ENCODE results near the gene IFIT3. TPM values are rescaled to one million over a fixed set of nuclear protein-coding genes. Genes with fewer than 3 reads are reported as not detected.
A peak's percentile ranks its signal among the peaks of the same experiment; 100 is the strongest.
"Not testable (repeated sequence)": the region's sequence is repeated elsewhere in the genome, so short reads cannot be mapped to it uniquely, and the experiment has no call there.

IFIT3 gene
- total RNA-seq (under 1 TPM; 0.57 to 0.58 TPM), polyA plus RNA-seq (1 to 10 TPM; 1.0 to 3.2 (median 2.6) TPM), total RNA-seq (1.2 to 18.8 (median 5.9) reads per million in 6 experiments)

GRCh38 chr10:89327803-89328441 is at the start of gene IFIT3:
IFIT3 (plus strand) TSS chr10:89327997; CDS start chr10:89328074, 77 bp downstream.
- H3K27me3 Mint-ChIP-seq = peaks cover 2 to 8% (median 5%) of the 10 kb centered on the region in 5 donors
- POLR2A ChIA-PET = interaction anchor here (0.6 to 1.0 kb wide), 2 partner anchors 12 to 27 kb away, joined by 4 to 6 read pairs; no protein-coding TSS in a partner anchor
- DNase-seq (peak in 3 of 10 donors; percentile 14 to 25 (median 23)), ATAC-seq (peak; percentile 27 to 32)
- peak within 1 kb of the TSS; percentile 83 to 99 (median 88) for H3K4me3 Mint-ChIP-seq
- H3K27ac Mint-ChIP-seq = peak within 1 kb of the TSS; percentile 9 to 97 (median 76)
- peaks cover 19 to 63% (median 43%) of the 10 kb centered on the region in 4 donors for H3K4me1 Mint-ChIP-seq
- peaks cover 0 to 1% (median 0%) of the 10 kb centered on the region in 9 donors for H3K9me3 Mint-ChIP-seq
- no peaks in the 10 kb centered on the region for H3K36me3 Mint-ChIP-seq

DNA sequence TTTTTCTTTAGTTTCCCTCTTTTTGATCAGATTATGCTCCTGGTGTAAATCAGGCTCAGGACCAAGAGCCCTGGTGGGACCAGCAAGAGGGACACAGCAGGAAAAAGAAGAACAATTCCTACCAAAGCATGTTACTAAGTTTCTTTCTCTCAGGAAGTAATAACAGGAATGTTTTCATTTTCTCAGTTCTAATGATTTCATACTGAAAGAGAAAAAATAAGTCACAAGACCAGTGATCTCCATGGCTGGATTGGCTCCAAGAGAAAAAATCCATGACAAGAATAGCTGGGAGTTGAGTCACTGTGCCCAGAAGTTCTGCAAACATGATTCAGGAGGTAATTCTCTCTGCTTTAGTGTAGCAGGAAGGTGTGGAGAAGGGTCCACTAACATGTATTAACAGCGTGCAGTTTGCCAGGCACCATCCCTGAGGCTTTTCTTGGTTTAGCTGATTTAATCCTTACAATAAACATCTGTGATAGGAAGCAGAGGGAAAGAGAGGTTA is 49.7 kb upstream of the IFIT3 start:
- POLR2A ChIA-PET = no interaction called here
- H3K27ac Mint-ChIP-seq = no peak overlapping the region
- DNase-seq (no peak), ATAC-seq (no peak)
- no peaks in the 10 kb centered on the region for H3K36me3 Mint-ChIP-seq
- peaks cover 0 to 7% (median 4%) of the 10 kb centered on the region in 5 donors for H3K27me3 Mint-ChIP-seq
- no peaks in the 10 kb centered on the region for H3K9me3 Mint-ChIP-seq
- H3K4me3 Mint-ChIP-seq = no peak overlapping the region
- H3K4me1 Mint-ChIP-seq = no peaks in the 10 kb centered on the region

DNA sequence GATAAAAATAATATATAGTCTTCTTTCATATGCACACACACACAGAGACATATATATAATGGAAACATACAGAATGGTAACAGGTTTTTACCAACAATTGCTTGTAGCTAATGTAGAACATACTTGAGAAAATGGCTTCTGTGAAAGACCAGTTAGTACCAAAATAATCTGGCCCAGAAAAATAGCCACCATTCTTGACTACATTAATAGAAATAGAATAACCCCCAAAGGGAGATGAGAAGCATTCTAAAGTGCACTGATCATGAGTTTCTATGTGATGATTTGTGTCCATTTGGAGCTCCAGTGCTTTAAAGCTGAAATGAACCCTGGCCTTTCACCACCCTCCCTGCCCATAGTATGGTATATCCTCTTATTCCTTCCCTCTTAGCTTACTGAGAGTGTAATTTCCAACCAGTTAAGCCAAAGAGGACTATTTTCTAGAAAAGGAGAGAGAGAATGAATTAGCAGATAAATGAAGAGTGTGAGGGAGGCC is 48.9 kb upstream of the IFIT3 start:
- Mint-ChIP-seq H3K4me3 (no peak overlapping the region), H3K27ac (no peak overlapping the region), H3K4me1 (peaks cover 0 to 3% (median 0%) of the 10 kb centered on the region in 4 donors), H3K36me3 (no peaks in the 10 kb centered on the region), H3K9me3 (no peaks in the 10 kb centered on the region), H3K27me3 (peaks cover 0 to 7% (median 4%) of the 10 kb centered on the region in 5 donors)
- ATAC-seq (no peak), DNase-seq (no peak)
- POLR2A ChIA-PET = no interaction called here

- POLR2A ChIA-PET = no interaction called here
- DNase-seq = no peak
- H3K27me3 Mint-ChIP-seq = peaks cover 0 to 7% (median 4%) of the 10 kb centered on the region in 5 donors
- no peaks in the 10 kb centered on the region for H3K36me3 Mint-ChIP-seq
- peaks cover 0 to 3% (median 0%) of the 10 kb centered on the region in 4 donors for H3K4me1 Mint-ChIP-seq
- no peak overlapping the region for H3K4me3 Mint-ChIP-seq
- H3K9me3 Mint-ChIP-seq = no peaks in the 10 kb centered on the region
- no peak overlapping the region for H3K27ac Mint-ChIP-seq
- no peak for ATAC-seq
Measured at GRCh38 chr10:89279421-89279869, 48.4 kb upstream of the IFIT3 start.

DNA sequence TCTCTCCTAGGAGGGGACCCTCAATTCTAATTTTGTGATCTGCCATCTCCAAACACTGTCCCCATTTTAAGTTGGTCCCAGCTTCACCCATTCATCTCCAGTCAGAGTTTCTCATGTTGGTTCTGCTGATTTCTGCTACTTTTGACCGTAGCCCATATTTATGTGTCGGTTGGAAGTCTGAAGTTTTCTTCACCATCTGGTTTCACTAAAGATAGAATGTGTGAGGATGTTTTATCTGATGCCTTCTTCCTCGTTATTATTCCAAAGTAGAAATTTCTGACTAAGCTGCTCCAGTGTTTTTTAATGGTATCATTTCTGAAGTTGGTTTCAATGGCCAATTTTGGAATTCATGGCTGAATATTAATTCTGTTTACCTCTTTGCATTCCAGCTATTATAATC is 47.3 kb upstream of the IFIT3 start:
- H3K4me1 Mint-ChIP-seq = peaks cover 0 to 3% (median 0%) of the 10 kb centered on the region in 4 donors
- ATAC-seq = no peak
- no peaks in the 10 kb centered on the region for H3K36me3 Mint-ChIP-seq
- DNase-seq = no peak
- peaks cover 0 to under 1% (median 0%) of the 10 kb centered on the region in 5 donors for H3K27me3 Mint-ChIP-seq
- POLR2A ChIA-PET = no interaction called here
- H3K9me3 Mint-ChIP-seq = no peaks in the 10 kb centered on the region
- no peak overlapping the region for H3K4me3 Mint-ChIP-seq
- no peak overlapping the region for H3K27ac Mint-ChIP-seq

- POLR2A ChIA-PET = no interaction called here
- Mint-ChIP-seq H3K27ac (no peak overlapping the region), H3K9me3 (no peaks in the 10 kb centered on the region), H3K27me3 (peaks cover 0 to 4% (median 3%) of the 10 kb centered on the region in 5 donors), H3K36me3 (no peaks in the 10 kb centered on the region), H3K4me3 (no peak overlapping the region), H3K4me1 (peaks cover 0 to 3% (median 0%) of the 10 kb centered on the region in 4 donors)
- ATAC-seq = no peak
- DNase-seq = no peak
Measured at GRCh38 chr10:89281606-89282395, 46.0 kb upstream of the IFIT3 start.

GRCh38 chr10:89283025-89283935 is 44.5 kb upstream of the IFIT3 start:
- H3K27ac Mint-ChIP-seq = no peak overlapping the region
- peaks cover 0 to 3% (median 0%) of the 10 kb centered on the region in 4 donors for H3K4me1 Mint-ChIP-seq
- H3K27me3 Mint-ChIP-seq = peaks cover 0 to 4% (median 3%) of the 10 kb centered on the region in 5 donors
- H3K4me3 Mint-ChIP-seq = no peak overlapping the region
- DNase-seq (no peak), ATAC-seq (no peak)
- no peaks in the 10 kb centered on the region for H3K36me3 Mint-ChIP-seq
- POLR2A ChIA-PET = no interaction called here
- H3K9me3 Mint-ChIP-seq = no peaks in the 10 kb centered on the region

GRCh38 chr10:89283936-89284475 is 43.8 kb upstream of the IFIT3 start:
- Mint-ChIP-seq H3K27ac (no peak overlapping the region), H3K36me3 (no peaks in the 10 kb centered on the region), H3K4me3 (no peak overlapping the region), H3K27me3 (peaks cover 0 to 4% (median 3%) of the 10 kb centered on the region in 5 donors), H3K9me3 (no peaks in the 10 kb centered on the region), H3K4me1 (peaks cover 0 to 3% (median 0%) of the 10 kb centered on the region in 4 donors)
- no peak for DNase-seq
- no peak for ATAC-seq
- POLR2A ChIA-PET = no interaction called here

GRCh38 chr10:89284711-89285110 is 43.1 kb upstream of the IFIT3 start:
- H3K27ac Mint-ChIP-seq, H3K36me3 Mint-ChIP-seq, POLR2A ChIA-PET, H3K4me3 Mint-ChIP-seq, H3K27me3 Mint-ChIP-seq, DNase-seq, H3K4me1 Mint-ChIP-seq, H3K9me3 Mint-ChIP-seq, ATAC-seq: not testable (repeated sequence)

DNA sequence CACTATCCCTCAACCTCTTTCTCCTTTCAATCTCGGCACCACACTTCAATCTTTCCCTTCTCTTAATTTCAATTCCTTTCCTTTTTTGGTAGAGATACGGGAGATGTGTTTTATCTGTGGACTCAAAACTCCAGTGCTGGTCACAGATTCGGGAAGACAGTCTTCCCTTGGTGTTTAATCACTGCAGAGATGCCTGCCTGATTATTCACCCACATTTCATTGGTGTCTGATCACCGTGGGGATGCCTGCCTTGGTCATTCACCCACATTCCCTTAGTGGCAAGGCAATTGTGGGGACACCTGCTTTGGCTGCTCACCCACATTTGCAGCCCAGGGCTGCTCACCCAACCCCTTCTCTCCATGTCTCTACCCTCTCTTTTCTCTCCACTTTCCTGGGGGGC is 42.5 kb upstream of the IFIT3 start:
- POLR2A ChIA-PET = not testable (repeated sequence)

GRCh38 chr10:89294721-89295239 is 33.0 kb upstream of the IFIT3 start:
- H3K27ac Mint-ChIP-seq = no peak overlapping the region
- ATAC-seq (no peak), DNase-seq (no peak)
- H3K4me1 Mint-ChIP-seq = peaks cover 0 to 38% (median 2%) of the 10 kb centered on the region in 4 donors
- H3K27me3 Mint-ChIP-seq = no peaks in the 10 kb centered on the region
- peaks cover 0 to 12% (median 5%) of the 10 kb centered on the region in 9 donors for H3K9me3 Mint-ChIP-seq
- H3K4me3 Mint-ChIP-seq = no peak overlapping the region
- H3K36me3 Mint-ChIP-seq = peaks cover 0 to 11% (median 7%) of the 10 kb centered on the region in 3 donors
- POLR2A ChIA-PET = no interaction called here

More for the DNA sequence above, 42.5 kb upstream of the IFIT3 start:
- H3K4me1 Mint-ChIP-seq, H3K27me3 Mint-ChIP-seq, ATAC-seq, DNase-seq, H3K9me3 Mint-ChIP-seq, H3K4me3 Mint-ChIP-seq, H3K36me3 Mint-ChIP-seq: not testable (repeated sequence)
- peak overlapping the region in 1 of 10 donors; percentile 79 for H3K27ac Mint-ChIP-seq

DNA sequence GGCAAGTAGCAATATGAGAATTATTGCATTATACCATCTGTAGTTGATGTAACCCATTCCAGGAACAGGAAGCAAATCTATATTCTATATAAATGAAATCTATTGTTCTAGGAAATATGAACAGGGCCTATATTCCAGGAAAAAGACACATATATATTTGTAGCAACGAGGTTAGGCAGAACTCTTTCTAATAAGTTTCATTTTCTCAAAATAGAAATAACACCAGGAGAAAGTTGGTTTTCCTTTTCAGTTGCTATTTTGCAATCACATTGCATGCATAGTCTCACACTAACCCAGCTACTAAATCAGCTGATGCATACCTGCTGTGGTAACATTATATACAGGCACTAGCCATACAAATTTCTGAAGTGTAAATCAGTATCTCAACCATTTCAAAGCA is 32.2 kb upstream of the IFIT3 start:
- H3K36me3 Mint-ChIP-seq = peaks cover 0 to 11% (median 7%) of the 10 kb centered on the region in 3 donors
- H3K27ac Mint-ChIP-seq = no peak overlapping the region
- ATAC-seq = no peak
- H3K27me3 Mint-ChIP-seq = no peaks in the 10 kb centered on the region
- POLR2A ChIA-PET = no interaction called here
- peaks cover 0 to 12% (median 5%) of the 10 kb centered on the region in 9 donors for H3K9me3 Mint-ChIP-seq
- H3K4me3 Mint-ChIP-seq = no peak overlapping the region
- DNase-seq = no peak
- H3K4me1 Mint-ChIP-seq = peaks cover 0 to 41% (median 3%) of the 10 kb centered on the region in 4 donors
